Peyer's patch (tissue), 4 donors: ENCODE data around the gene SPHK1. TPM values are rescaled to one million over a fixed set of nuclear protein-coding genes. Genes with fewer than 3 reads are reported as not detected.

Experiments used
- DNase-seq, 3 donors: peaks; one replicate each; pipeline ENCODE4 v3.0.0-alpha.2; 2017 to 2019
- H3K27ac ChIP-seq, 4 donors: fragments of 200-600 bp; sonication (generic); one replicate each; pipeline ENCODE4 v1.5.1; 2016 to 2019
- H3K27me3 ChIP-seq, 2 donors: fragments of 200-600 bp; sonication (generic); one replicate each; pipeline ENCODE4 v1.5.1; 2019
- H3K36me3 ChIP-seq, 3 donors: fragments of 200-600 bp; sonication (generic); one replicate each; pipeline ENCODE4 v1.5.1; 2016 to 2019
- H3K4me1 ChIP-seq, 4 donors: fragments of 200-600 bp; sonication (generic); one replicate each; pipeline ENCODE4 v1.5.1; 2016 to 2019
- H3K4me3 ChIP-seq, 4 donors: fragments of 200-600 bp; sonication (generic); 1 replicate in 3 of 4; 2 replicates in 1 of 4; pipeline ENCODE4 v1.5.1; 2016 to 2019; ENCODE audit warnings: mild to moderate bottlenecking in 1 of 4
- H3K9me3 ChIP-seq, 4 donors: fragments of 200-600 bp; sonication (generic); one replicate each; pipeline ENCODE4 v1.5.1; 2016 to 2019; ENCODE audit warnings: mild to moderate bottlenecking in 1 of 4
- CTCF ChIP-seq, 6 experiments: fragments of 450-650 bp in 4 of 6; fragments of 200-600 bp in 2 of 6; sonication (generic) in 1 of 6; IDR thresholded peaks; one replicate each; pipeline ENCODE4 v1.5.1; 2017 to 2019; ENCODE audit warnings: antibody characterized with exemption in 6 of 6, mild to moderate bottlenecking in 3 of 6, moderate library complexity in 1 of 6
- POLR2A ChIP-seq, 2 donors: fragments of 450-650 bp; IDR thresholded peaks; one replicate each; pipeline ENCODE4 v1.5.1; 2017; ENCODE audit warnings: antibody characterized with exemption in 2 of 2, mild to moderate bottlenecking in 2 of 2, moderate library complexity in 2 of 2
- total RNA-seq, 4 donors: library from RNA; depleted of rRNA; stranded (reverse); fragments of >200 nt; gene quantifications; one replicate each; pipeline ENCODE4 v1.1.0, GENCODE V29; 2016

Gene SPHK1
- total RNA-seq, 4 donors from 2014 or later = 0.53 to 5.9 (median 3.8) TPM

- Histone ChIP-seq H3K4me1 (peaks cover 3 to 41% (median 20%) of the 10 kb centered on the region in 4 donors), H3K27ac (peak overlapping the region; percentile 60 to 79 (median 72)), H3K9me3 (no peaks in the 10 kb centered on the region), H3K4me3 (peak overlapping the region; percentile 50 to 76 (median 67)), H3K36me3 (no peaks in the 10 kb centered on the region), H3K27me3 (no peaks in the 10 kb centered on the region)
- DNase-seq = peak in 2 of 3 donors; percentile 60 to 61
- no peak for TF ChIP-seq POLR2A (IDR thresholded peaks at IDR 0.05)
- no peak for TF ChIP-seq CTCF (IDR thresholded peaks at IDR 0.05)
Measured at GRCh38 chr17:76384987-76385891, 830 bp downstream of the SPHK1 start.

GRCh38 chr17:76385892-76386786, 1.7 kb downstream of the SPHK1 start:
- Histone ChIP-seq H3K36me3 (peaks cover 0 to 9% (median 0%) of the 10 kb centered on the region in 3 donors), H3K27me3 (no peaks in the 10 kb centered on the region), H3K4me1 (peaks cover 3 to 41% (median 20%) of the 10 kb centered on the region in 4 donors), H3K9me3 (no peaks in the 10 kb centered on the region), H3K27ac (peak overlapping the region in 1 of 4 donors; percentile 12), H3K4me3 (peak overlapping the region; percentile 50 to 76 (median 67))
- peak; percentile 79 to 92 (median 86) for DNase-seq
- TF ChIP-seq CTCF (IDR thresholded peaks at IDR 0.05) (peak; percentile 77 to 95 (median 82)), POLR2A (IDR thresholded peaks at IDR 0.05) (no peak)

GRCh38 chr17:76386966-76387765, 2.8 kb downstream of the SPHK1 start:
- peak in 1 of 3 donors; percentile 51 for DNase-seq
- Histone ChIP-seq H3K27me3 (no peaks in the 10 kb centered on the region), H3K4me1 (peaks cover 3 to 38% (median 20%) of the 10 kb centered on the region in 4 donors), H3K9me3 (no peaks in the 10 kb centered on the region), H3K27ac (no peak overlapping the region), H3K4me3 (no peak overlapping the region), H3K36me3 (peaks cover 0 to 18% (median 0%) of the 10 kb centered on the region in 3 donors)
- no peak for TF ChIP-seq POLR2A (IDR thresholded peaks at IDR 0.05)
- TF ChIP-seq CTCF (IDR thresholded peaks at IDR 0.05) = no peak

GRCh38 chr17:76388966-76389888, 4.8 kb downstream of the SPHK1 start:
- no peak for TF ChIP-seq CTCF (IDR thresholded peaks at IDR 0.05)
- TF ChIP-seq POLR2A (IDR thresholded peaks at IDR 0.05) = no peak
- Histone ChIP-seq H3K9me3 (no peaks in the 10 kb centered on the region), H3K27me3 (no peaks in the 10 kb centered on the region), H3K36me3 (peaks cover 0 to 30% (median 0%) of the 10 kb centered on the region in 3 donors), H3K4me3 (no peak overlapping the region), H3K27ac (no peak overlapping the region), H3K4me1 (peaks cover 0 to 19% (median 11%) of the 10 kb centered on the region in 4 donors)
- peak in 1 of 3 donors; percentile 49 for DNase-seq
